Lower leg skin (tissue), 3 donors: ENCODE measurements around the gene SNAPIN.

ENCODE experiments used
- POLR2A ChIP-seq, 2 donors: fragments of 450-650 bp; IDR thresholded peaks; one replicate each; pipeline ENCODE4 v1.6.1; 2016 to 2017; ENCODE audit warnings: antibody characterized with exemption in 2 of 2, mild to moderate bottlenecking in 1 of 2, moderate library complexity in 1 of 2
- TF ChIP-seq, protein P1 (sequence below), 3 donors: fragments of 450-650 bp; IDR thresholded peaks; one replicate each; pipeline ENCODE4 v1.5.1; 2016; ENCODE audit warnings: antibody characterized with exemption in 3 of 3, mild to moderate bottlenecking in 3 of 3, moderate library complexity in 2 of 3

DNA sequence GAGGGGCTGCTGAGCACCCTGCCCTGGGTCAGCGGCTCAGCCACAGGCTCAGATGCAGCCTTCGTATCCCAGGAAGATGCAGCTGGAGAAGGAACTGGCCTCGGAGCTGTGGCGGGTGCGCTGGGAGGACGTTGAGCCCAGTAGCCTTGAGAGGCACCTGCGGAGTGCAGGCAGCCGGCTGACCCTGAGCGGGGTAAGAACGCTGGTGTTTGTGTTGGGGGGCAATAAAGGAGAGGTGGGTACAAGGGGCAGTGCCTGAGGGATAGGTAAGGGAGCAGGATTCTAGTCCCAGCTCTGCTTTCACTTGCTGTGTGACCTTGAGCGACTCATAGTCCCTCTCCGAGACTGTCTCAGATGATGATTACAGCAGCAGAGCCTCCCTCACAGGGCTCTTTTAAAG, 26.4 kb downstream of the SNAPIN start:
- no peak for TF ChIP-seq POLR2A (IDR thresholded peaks at IDR 0.05)
- TF ChIP-seq, protein P1, sequence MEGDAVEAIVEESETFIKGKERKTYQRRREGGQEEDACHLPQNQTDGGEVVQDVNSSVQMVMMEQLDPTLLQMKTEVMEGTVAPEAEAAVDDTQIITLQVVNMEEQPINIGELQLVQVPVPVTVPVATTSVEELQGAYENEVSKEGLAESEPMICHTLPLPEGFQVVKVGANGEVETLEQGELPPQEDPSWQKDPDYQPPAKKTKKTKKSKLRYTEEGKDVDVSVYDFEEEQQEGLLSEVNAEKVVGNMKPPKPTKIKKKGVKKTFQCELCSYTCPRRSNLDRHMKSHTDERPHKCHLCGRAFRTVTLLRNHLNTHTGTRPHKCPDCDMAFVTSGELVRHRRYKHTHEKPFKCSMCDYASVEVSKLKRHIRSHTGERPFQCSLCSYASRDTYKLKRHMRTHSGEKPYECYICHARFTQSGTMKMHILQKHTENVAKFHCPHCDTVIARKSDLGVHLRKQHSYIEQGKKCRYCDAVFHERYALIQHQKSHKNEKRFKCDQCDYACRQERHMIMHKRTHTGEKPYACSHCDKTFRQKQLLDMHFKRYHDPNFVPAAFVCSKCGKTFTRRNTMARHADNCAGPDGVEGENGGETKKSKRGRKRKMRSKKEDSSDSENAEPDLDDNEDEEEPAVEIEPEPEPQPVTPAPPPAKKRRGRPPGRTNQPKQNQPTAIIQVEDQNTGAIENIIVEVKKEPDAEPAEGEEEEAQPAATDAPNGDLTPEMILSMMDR (IDR thresholded peaks at IDR 0.05), result no peak
